ENCODE results near the gene KNOP1.

- TF ChIP-seq POLR2A (IDR thresholded peaks at IDR 0.05; ENCODE audit: low read length) = no peak
- no peak for TF ChIP-seq GATA1 (IDR thresholded peaks at IDR 0.05; ENCODE audit: low read depth, low read length)
Measured at GRCh38 chr16:19704321-19705145, 13.5 kb downstream of the KNOP1 start.

Measured in erythroblast (primary cell).